H1 (cell line): ENCODE measurements around the gene AP5Z1. TPM values are rescaled to one million over a fixed set of nuclear protein-coding genes. Genes with fewer than 3 reads are reported as not detected.

Experiments
- BACH1 ChIP-seq: IDR thresholded peaks from 2 replicates; pipeline ENCODE4 v1.6.1; 2012; ENCODE audit warnings: low read length, improper control_type of control experiment
- CREB1 ChIP-seq: IDR thresholded peaks from 2 replicates; pipeline ENCODE4 v1.6.1; 2012; ENCODE audit warnings: inconsistent platforms
- E2F6 ChIP-seq: IDR thresholded peaks from 2 replicates; pipeline ENCODE4 v1.6.1; 2012; ENCODE audit warnings: inconsistent platforms
- KDM1A ChIP-seq: fragments of 200-600, 300-600 bp; sonication (generic); IDR thresholded peaks from 2 replicates; pipeline ENCODE4 v1.7.1; 2016; ENCODE audit warnings: mild to moderate bottlenecking, low read length, borderline replicate concordance
- RAD21 ChIP-seq, 2 experiments: IDR thresholded peaks in 1 of 2; conservative IDR thresholded peaks in 1 of 2; 2 replicates each; pipeline ENCODE4 v1.6.1; 2011; ENCODE audit warnings: low read depth in 2 of 2, low read length in 2 of 2, improper control_type of control experiment in 1 of 2, inconsistent platforms in 1 of 2, mild to moderate bottlenecking in 1 of 2, moderate library complexity in 1 of 2
- SUZ12 ChIP-seq: fragments of 200-600 bp; sonication (generic); IDR thresholded peaks from 2 replicates; pipeline ENCODE4 v1.6.1; 2012; ENCODE audit warnings: mild to moderate bottlenecking, inconsistent platforms, low read length, moderate library complexity, mixed read lengths
- polyA plus RNA-seq, 7 experiments: library from polyadenylated mRNA; depleted of rRNA in 3 of 7; stranded (reverse) in 5 of 7; unstranded in 2 of 7; fragments of >200 nt in 5 of 7; fragments of 200-250 nt in 2 of 7; gene quantifications; 1 replicate in 5 of 7; 2 replicates in 1 of 7; 4 replicates in 1 of 7; pipeline versions ENCODE4 v1.2.1 to v1.2.3, GENCODE V29; 2011 to 2013; ENCODE audit warnings: missing spikeins in 2 of 7, mixed read lengths in 2 of 7
- total RNA-seq: library from RNA; stranded (reverse); fragmentation: NEBNext Ultra II Directional; extraction: Animal tissue kit (Norgen Biotek cat#: 25700); gene quantifications from 2 replicates; pipeline ENCODE4 v1.2.1, GENCODE V29; 2021

The AP5Z1 gene
- total and polyA plus RNA-seq, 2 of the 8 experiments (the other 6 are each of a cell fraction or from before 2014, with no cell fraction given) = 24.0 to 24.7 TPM

- TF ChIP-seq RAD21 (IDR thresholded peaks at IDR 0.05 in 1 of 2, conservative IDR thresholded peaks at IDR 0.05 in 1 of 2; ENCODE audit: low read depth in 2 of 2, low read length in 2 of 2) (no peak), E2F6 (no peak), CREB1 (no peak), SUZ12 (no peak), BACH1 (no peak), KDM1A (no peak)
These were observed 47.3 kb downstream of the AP5Z1 start (continued) for GRCh38 chr7:4822677-4823076.
